Activated CD4-positive, alpha-beta T cell treated with anti-CD3 and anti-CD28 coated beads, Interleukin-2, Interleukin-4, amounts not matched to agents 100 ng/mL and 50 ng/mL, durations not matched to agents 16 hours and 8 hours (primary cell): ENCODE results near the gene CBLIF.
"Not testable (repeated sequence)": the region's sequence is repeated elsewhere in the genome, so short reads cannot be mapped to it uniquely, and the experiment has no call there.

ENCODE experiments used
- DNase-seq: peaks from one replicate; pipeline ENCODE4 v3.0.0-alpha.2; 2020; ENCODE audit warnings: low spot score

Gene CBLIF

DNA sequence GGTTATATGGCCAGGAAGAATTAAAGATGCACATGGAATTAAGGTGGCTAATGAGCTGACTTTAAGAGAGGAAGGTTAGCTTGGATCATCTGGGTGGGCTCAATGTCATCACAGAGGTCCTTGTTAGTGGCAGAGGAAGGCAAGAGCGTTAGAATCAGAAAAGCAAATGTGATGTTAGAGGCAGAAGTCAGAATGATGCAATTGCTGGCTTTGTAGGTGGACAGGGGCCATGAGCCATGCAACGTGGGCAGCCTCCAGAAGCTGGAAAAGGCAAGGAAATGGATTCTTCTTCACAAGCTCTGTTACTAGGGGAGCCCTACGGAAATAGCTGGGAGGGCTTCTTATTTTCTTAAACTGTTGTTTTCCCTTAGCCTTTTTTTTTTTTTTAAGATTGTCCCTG, 2.3 kb upstream of the CBLIF start:
- DNase-seq: no peak

DNA sequence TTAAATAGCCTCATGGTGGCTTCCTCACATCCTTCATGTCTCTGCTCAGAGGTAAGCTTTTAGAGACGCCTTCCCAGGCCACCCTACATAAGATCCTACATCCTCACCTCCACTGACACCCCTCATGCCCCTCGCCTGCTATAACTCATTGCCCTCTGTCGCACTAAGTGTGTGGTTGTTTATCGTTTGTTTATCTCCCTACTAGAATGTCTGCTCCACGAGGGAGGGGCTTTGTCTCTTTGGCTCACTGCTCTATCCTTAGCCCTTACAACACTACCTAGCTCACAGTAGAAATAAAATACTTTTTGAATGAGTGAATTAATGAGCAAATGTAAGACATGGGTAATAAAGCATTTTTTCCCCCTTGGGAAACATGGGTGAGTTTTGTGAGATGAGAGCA, 1.3 kb upstream of the CBLIF start:
- no peak for DNase-seq

DNA sequence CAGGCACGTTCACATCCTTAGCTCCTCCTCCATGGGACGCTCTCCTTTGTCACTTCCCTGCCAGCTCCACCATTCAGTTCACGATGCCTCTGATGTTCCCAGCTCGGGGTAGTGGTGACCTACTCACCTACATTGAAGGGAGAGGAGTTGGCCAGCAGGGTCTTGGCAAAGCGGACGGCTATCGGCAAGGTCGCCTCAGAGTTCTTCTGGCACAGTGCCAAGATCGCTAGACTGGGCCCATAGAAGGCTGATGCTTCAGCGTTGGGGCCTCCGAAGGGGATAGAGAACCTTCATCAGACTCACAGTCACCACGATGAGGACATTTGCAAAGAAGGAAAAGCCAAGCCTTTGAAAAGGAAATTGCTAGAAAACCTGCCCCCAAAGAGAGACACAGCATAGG, 3.0 kb downstream of the CBLIF start:
- DNase-seq: no peak

DNA sequence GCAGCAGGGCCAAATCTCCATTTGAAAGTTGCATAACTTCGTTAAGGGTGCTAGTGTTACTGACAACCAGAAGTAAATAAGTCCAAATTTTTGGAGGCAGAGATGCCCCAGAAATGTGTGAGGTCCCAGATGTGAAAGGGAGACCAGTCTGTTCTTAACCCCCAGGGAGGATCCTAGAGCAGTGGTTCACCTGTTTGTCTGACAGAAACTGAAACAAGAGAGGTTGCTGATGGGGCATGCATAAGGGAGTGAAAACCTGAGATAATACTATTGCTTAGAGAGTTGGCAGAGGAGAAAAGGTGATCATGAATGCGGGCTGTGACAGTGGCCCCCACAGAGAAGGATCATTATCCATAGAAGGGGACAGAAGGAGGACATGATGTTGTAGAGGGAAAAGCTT, 3.8 kb downstream of the CBLIF start:
- DNase-seq: no peak

DNA sequence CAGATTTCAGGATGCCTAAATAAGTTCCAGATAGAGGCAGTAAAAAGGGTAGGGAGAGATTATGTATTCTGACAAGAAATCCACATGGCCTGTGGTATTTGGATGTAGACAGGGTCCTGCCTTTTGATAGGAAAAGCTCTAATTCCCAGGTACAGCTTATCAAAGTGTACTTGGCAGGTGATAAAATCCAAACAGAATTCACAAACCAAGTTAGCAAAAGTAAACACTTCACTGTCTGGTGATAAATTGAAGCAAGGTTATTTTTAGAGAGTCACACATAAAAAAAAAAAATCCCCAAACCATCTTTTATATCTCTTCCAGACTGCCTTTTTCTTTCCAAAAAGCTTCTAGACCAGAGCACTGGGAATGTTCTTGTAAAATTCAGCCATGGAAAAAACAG, 5.7 kb downstream of the CBLIF start:
- no peak for DNase-seq

DNA sequence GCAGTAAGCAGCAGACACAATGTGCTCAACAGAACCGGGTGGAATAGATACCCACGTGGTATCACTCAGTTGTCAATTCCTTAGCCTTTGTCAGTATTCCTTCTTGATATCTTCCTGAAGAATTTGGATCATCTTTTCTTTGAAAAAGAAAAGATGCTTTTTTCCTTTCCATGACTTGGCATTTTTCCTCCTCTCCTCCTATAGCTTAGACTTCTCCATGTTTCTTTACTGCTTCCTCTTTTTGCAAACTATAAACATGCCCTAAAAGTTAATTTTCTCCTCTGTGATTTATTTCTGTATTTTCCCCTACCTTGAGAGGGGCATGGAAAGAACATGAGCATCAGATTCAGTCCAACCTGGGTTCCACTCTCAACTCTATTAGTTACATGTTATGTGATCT, 11.7 kb downstream of the CBLIF start:
- DNase-seq: no peak

DNA sequence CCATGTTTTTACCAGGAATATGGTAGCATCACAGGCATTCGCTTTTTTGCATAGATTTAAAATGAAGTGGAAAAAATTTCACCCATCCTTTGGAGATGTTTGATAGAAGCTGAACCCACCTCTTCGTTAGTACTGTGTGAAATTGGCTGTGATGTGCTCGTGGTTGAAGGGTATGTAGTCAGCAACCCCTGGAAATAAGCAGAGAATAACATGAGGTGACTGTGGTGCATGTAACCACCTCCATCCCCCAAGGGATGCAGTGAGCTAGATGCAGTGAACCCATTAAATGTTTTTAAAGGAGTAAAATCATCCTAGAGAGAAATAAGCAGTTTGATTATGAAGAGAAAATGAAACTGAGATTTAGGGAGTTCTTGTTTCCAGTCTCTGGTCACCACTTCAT, 15.9 kb downstream of the CBLIF start:
- no peak for DNase-seq

DNA sequence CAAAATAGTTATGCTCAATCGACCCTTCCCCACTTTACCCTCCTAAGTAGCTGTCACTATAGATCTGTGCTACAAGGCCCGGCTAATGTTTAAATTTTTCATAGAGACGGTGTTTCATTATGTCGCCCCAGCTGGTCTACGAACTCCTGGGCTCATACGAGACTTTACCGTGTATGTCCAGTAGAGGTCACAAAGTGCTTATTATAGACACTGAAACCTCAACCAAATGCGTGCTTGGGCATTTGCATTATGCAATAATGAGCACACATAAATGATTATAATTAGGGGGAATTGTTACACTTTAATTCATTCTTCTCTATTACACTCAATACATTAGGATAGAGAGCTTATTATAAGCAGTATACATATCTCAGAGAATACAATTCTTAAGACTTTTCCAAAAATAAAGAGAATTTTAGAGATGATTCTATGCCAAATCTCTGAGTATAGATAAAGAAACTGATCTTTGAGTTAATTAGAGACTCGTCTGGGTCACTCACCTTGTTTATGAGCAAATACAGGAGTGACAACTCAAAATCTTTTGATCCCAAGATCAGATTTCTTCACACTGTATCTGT, 22.2 kb downstream of the CBLIF start:
- DNase-seq: peak; percentile 60

DNA sequence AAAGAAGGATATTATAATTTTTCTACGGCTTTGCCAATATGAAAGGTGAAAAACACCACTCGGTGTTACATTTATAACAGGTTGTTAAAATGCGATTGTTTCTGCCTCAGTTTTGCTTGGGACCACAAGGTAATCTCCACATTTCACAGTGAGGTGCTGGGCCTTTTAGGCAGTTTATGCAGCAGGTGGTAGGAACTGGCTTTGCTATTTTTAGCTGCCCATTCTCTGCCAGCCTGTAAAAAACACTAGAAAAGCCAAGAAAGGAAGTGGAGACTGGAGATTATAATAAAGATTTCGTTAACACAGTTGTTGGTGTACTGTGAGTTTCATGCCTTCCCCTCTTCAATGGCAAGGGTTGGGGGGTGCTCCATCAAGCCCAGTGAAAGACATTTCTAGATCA, 26.7 kb downstream of the CBLIF start:
- DNase-seq: no peak

DNA sequence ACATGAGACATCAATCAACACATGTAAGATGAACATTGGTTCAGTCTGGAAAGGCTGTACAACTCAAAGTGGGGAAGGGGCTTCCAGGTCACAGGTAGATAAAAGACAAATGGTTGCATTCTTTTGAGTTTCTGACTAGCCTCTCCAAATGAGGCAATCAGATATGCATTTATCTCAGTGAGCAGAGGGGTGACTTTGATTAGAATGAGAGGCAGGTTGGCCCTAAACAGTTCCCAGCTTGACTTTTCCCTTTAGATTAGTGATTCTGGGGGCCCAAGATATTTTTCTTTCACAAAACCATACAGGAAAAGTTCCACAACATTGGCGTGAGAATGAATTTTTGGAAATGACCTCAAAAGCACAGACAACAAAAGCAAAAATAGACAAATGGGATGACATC, 28.9 kb downstream of the CBLIF start:
- not testable (repeated sequence) for DNase-seq

DNA sequence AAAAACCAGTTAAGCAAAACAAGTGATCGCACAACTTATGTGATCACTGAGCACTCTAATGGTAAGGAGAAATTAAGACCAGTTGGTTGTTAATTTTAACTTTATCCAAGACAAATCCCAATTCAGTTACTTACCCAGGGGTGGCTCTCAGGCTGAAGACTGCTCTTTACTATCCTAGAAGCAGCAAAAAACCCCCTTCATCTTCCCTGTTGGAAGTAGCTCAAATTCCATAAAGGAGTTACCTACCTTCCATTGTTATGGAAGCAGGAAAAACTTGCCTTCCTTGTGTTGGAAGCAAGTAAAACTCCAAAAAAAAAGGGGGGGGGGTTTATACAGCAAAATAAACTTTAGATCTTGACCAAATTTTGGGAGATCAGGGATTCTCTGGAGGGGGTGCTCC, 29.5 kb downstream of the CBLIF start:
- DNase-seq: no peak

DNA sequence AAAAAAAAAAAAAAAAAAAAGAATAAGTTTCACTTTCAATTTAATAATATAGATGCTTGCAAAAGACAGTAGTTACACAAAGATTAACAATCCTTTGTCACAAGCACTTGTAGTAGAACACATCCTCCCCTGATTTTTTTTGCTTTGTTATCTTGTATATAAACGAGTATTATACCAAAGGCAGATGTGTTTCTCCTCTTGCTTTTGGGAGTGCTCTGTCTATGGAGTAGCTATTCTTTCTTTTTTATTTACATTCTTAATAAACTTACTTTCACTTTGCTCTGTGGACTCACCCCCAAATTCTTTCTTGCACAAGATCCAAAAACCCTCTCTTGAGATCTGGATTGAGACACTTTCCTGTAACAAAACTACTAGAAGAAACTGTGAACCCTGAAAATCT, 31.3 kb downstream of the CBLIF start:
- no peak for DNase-seq

DNA sequence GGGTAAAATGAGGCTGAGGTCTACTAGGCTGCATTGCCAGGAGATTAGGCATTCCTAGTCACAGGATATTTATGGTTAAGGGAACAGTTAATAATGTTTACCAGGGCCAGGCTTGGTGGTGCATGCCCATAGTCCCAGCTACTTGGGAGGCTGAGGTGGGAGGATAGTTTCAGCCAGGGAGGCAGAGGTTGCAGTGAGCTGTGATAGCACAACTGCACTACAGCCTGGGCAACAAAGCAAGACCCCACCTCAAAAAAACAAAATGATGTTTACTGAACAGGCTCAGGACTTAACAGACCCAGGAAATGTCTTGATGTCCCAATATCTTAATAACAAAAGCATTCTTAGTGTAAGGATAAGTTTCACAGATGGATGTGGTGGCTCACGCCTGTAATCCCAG, 31.9 kb downstream of the CBLIF start:
- no peak for DNase-seq

DNA sequence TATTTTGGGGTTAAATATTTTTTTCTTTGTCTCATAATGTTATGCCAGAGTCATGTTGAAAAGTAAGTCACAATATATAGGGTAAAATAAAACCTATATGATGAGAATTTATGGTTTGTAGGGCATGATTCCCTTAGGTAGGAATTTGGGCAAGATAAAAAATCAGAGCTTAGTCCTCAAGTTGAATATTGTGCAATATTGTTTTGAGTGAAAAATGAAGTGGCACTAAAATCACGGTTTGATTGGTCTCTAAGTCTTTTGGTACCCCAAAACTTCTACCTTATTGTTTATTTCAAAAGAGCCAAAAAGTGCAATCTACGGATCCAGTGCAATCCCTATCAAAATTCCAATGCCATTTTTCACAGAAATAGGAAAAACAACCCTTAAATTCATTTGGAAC, 33.1 kb downstream of the CBLIF start:
- no peak for DNase-seq

DNA sequence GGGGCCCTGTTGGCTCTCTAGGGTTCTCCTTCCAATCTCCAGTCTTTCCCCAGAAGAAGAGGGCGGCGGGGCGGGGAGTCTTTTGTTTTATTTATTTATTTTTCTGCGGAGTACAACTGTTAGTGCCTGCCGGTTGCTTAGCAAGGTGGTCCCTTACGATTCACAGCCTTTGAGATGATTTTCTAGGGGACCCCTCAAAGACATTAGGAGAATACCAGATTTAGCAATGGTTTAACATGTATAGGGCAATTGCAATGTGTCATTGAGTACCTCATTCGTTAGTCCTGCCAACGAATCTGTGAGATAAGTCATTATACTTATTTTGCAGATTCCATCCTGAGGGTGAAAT, 34.4 kb downstream of the CBLIF start:
- DNase-seq: no peak

DNA sequence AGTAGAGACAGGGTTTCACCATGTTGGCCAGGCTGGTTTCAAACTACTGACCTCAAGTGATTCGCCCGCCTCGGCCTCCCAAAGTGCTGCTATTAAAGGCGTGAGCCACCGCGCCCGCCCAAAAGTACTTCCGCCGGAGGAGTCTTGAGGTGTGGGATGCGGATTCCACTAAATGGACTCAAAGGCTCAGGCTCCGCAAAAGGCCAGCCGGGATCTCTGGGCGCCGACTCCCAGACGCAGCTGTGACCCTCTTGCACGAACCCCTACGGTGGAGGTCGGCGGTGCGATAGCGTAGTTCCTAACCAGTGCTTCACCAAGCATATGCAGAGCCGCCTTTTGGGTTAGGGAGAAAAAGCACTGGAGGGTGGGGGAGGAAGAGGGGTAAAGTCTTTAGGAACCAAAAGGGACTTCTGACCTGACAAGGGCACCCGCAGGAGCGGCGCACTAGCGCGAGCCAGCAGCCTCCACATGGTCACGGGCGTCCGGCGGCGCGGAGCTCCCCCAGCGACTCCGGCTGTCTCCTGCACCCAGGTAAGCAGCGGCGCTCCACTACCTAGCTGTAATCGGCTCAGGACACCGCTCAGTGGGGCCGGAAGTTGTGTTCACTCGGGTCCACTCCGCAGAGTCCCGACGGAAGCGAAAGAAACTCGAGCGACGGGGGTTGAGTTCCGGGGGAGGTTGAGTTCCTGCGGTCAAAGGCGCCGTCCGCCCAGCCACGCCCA, 34.9 kb downstream of the CBLIF start, which contains the start of gene MRPL16:
TSS of gene MRPL16 (minus strand) at position 590 of the 722 bp plus-strand sequence. CDS start at position 470, 120 bp downstream.
- peak; percentile 94 for DNase-seq

DNA sequence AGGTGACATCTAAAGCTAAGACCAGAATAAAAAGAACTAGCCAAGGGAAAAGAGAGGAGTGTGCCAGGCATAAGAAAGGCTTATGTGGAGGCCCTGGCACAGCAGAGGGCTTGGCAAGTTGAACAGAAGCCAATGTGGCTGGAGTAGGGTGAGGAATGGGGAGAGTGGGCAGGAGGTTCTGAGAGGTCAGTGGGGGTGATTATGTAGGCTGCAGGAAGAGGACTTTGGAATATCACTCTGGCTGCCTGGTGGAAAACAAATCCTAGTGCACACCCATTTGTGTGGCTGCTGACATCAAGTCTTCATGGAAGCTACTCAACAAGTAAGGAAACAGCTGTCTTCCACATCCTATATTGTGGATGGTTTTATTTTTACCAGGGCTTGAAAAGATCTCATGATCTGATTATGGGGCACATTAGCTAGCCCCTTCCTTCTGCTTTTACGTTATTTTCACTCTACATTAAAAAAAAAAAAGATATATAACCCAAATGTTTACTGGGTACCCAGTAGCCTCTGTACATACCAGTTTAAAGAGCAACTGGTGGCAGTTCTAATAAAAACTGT, 38.2 kb downstream of the CBLIF start:
- DNase-seq: no peak

DNA sequence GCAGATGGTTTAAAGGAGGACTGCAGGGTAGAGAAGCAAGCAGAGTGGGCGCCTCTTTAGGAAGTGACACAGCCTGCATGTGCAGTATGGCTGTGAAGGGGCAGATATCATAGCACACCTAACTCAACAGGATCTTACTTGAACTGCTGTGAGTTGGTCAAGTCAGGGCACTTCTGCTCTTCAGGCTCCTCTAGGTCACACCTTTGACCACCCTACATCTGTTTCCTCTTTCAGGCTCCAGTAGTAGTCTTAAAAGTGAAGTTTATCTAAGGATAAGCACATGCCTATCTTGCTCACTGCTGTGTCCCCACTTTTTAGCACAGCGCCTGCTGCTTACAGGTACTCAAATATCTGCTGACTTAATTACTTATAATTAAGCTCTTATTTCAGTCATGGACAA, 41.2 kb downstream of the CBLIF start:
- no peak for DNase-seq

DNA sequence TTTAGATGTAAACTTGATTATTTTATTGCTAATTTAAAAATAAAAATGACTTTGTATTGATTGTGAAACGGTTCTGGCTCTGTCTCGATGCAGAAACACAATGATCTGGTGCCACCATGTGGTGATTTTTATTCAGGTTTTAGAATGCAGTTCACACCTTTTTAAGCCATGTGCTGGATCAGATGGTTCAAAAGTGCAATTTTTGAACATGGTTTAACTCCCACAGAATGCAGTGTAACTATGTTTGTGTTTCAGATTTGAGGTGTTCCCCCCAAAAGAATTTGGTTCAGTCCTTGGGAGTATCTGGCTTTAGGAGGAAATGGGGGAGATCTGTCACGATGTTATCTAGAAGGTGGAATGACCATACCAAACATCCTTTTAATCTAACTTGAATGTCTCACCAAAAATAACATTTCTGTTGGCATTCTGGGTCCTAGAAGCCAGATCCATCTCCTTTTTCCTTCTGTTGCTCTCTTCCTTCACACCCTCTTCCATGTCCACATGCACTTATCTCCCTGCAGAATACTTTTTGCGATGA, 42.6 kb downstream of the CBLIF start:
- peak; percentile 64 for DNase-seq

DNA sequence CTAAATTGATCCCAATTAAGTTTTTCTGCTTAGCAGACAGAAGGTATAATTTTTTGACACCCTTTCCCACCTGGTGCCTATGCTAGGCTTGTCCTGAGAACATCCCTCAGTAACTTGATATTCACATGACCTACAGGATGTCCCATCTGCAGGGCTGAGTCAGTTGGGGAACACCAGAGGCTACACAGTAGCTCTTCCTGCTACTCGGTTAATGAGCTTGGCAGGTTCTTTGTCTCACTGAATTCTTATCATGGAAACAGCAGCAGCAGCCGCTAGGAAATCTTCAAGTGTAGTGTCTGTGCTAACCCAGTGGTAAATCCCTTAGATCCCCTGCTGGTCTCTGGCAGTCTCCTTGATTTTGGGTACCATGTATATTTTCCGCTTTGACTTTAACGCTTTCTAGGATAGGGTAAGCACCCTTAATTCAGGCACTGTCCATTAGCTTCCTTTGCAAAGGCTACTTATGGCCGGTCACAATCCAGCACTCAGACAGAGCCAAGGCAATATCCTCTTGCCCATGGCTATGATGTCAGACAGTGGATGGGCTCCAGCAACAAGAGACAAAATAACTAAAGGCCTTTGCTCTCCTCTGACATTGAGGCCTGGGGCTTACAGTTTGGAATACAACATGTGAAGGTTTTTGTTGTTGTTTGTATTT, 43.2 kb downstream of the CBLIF start:
- no peak for DNase-seq

DNA sequence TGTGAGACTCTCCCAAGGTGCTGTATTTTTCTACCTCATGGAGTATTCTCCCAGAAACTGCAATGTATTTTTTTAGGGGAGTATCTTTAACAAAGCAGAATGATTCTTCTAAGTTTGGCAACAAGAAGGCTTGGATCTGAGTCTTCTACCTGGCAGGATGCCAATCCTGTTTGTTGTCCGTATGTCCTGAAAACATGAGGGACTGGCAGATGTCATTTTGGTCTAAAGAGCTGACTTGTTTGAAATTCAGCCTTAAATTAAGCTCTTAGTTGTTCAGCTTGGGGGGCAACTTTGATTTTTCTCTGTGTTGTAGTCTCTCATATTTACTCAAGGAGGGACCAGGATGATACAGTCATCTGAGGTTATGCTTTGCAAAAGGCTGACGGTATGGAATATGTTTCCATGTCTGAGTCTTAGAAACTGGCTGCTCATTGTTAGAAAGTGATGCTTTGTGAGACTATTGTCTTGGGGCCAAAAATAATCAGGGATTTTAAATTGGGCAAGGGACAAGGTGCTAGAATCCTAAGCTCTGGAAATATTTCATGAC, 44.1 kb downstream of the CBLIF start:
- no peak for DNase-seq

DNA sequence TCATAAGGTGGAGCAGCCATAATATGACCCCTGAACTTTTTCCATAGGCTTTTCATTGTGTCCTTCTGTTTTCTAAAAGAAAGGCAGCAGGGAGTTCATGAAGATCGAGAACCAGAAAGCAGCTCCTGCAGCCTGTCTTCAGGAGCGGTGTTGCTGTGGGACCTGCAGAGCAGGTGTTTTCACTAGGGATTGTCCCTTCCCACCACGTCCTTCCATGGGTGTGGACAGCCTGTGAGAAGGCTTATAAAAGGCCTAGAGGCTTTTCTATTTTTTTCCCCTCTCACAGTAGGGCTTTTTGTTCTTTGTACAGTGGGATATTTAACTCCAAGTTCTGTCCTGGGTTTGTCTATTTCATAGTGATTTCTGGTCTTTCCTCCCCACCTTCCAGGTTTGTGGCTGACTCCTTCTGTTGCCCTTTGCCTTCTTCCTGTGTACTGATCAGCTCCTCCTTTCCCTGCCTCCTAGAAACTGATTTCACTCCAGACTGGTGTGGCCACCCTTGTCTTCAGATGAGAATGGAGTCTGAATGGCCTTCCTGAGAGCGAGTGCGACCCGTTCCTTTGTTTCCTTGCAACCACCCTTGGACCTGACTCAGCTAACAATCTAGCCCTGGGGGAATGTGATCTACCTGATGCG, 44.8 kb downstream of the CBLIF start:
- DNase-seq: no peak
